Frontal cortex (tissue), 4 donors: ENCODE results near the gene CTSA. TPM values are rescaled to one million over a fixed set of nuclear protein-coding genes. Genes with fewer than 3 reads are reported as not detected.
"Not testable (repeated sequence)": the region's sequence is repeated elsewhere in the genome, so short reads cannot be mapped to it uniquely, and the experiment has no call there.

Source experiments
- DNase-seq, 2 donors: peaks; one replicate each; pipeline ENCODE4 v3.0.0; 2012; ENCODE audit warnings: low spot score in 2 of 2
- FAIRE-seq: peaks from 2 replicates; lab custom pipeline; 2012; peaks lifted over from hg19 to GRCh38; lab: Jason Lieb, UNC
- total RNA-seq: library from RNA; depleted of rRNA; stranded (reverse); fragments of >200 nt; gene quantifications from one replicate; pipeline ENCODE4 v1.2.3, GENCODE V29; 2014
- donor health status: control.
- donor health status: control.
- donor health status: control.

CTSA gene
- total RNA-seq, 1 donor from 2014 or later = 14.7 TPM

DNA sequence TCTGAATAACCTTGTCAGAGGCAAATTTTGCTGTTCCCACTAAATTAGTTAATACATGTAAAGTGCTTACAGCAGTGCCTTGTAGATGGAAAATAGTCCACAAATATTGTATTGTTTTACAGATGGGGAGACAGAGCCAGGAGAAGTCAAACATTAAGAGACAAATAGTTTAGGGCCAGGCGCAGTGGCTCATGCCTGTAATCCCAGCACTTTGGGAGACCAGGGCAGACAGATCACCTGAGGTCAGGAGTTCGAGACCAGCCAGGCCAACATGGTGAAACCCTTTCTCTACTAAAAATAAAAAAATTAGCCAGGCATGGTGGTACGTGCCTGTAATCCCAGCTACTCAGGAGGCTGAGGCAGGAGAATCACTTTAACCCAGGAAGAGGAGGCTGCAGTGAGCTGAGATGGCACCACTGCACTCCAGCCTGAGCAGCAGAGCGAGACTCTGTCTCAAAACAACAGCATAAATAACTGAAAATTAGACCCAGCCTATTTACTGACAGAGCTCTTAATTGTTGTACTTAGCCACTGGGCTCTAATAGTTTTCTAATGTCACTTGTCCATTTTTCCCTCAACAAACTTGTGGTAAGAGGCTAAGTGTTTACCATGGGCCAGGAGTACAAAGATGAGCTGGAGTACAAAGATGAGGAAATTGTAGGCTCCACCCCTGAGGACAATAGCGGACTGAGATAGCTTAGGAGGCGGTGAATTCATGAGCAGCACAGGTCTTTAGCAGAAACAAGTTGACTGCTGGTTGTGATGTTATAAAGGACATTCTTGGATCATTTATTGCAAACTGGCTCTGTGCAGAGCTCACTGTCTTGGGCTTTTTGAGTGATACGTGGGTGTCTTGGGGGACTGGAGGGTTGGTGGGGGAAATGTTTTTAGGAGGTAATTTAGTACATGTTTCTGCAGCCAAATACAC, 27.3 kb upstream of the CTSA start:
- DNase-seq = no peak
- FAIRE-seq = no peak

DNA sequence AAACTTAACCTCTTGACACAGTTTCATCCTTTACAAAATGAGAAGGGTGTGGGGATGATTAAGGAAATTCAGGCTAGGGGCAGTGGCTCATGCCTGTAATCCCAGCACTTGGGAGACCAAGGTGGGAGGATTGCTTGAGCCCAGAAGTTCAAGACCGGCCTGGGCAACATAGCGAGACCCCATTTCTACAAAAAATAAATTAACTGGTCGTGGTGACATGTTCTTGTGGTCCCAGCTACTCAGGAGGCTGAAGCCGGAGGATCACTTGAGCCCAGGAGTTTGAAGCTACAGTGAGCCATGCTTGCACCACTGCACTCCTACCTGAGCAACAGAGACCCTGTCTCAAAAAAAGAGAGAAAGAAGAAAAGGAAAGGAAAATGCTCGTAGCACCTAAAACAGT, 24.7 kb upstream of the CTSA start:
- DNase-seq = no peak
- no peak for FAIRE-seq

DNA sequence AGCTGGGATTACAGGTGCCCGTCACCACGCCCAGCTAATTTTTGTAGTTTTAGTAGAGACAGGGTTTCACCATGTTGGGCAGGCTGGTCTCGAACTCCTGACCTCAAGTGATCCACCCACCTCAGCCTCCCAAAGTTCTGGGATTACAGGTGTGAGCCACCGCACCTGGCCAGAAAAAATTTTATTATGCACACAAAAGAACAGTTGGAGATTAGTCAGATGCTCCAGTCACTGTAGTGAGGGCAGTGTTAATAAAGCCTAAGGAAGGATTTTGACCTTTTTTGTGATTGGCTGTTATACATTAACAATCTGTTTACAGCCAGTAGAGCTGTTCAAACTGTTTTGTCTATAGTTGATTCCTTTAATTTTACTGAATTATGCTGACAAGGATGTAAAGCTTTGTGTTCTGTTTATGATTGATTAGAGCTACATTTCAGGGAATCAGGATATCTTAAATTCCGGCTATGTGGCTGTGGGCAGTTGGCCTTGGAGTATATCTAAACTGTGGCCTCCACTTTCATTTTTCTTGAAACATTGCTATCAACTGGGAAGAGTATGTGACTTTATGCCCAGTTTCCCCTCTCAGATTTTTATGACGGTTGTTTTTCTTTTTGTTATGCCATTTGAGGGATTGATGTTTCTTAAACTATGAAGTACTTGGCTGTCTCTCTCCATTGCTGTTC, 23.9 kb upstream of the CTSA start:
- FAIRE-seq = no peak
- no peak for DNase-seq

DNA sequence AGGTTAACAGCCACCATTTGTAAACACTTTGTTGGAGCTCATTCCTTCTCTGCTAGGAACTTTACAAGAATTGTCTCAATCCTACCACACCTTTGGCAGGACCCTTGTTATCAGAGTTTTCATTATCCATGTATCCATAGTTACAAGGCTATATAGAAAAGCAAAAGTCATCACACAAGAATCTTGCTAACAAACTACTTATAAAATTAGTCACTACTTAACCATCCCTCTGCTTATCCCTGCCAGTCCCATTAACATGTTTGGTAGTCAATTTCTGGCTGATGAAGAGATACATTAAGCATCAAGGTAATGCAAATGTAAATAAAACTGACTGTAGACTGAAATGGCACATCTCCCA, 23.3 kb upstream of the CTSA start:
- FAIRE-seq = no peak
- no peak for DNase-seq

DNA sequence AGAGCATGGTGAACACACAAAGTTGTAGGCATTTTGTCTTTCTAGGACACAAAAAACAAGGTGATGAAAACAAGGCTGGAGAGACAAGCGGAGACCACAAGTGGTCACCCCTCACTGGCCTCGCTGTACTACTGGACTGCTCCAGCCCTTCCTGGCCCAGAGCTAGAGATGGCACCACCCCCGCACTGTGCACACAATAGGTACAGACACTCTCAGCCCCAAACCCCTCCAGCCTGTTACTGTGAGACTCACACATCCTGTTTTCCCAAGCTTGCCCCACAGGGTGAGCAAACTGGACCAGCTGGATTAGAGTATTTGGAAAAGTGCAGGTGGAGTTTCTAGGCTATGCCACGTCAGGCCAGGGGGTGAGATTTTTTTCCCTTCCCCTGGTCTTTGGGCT, 18.5 kb upstream of the CTSA start:
- FAIRE-seq = no peak
- DNase-seq = no peak

DNA sequence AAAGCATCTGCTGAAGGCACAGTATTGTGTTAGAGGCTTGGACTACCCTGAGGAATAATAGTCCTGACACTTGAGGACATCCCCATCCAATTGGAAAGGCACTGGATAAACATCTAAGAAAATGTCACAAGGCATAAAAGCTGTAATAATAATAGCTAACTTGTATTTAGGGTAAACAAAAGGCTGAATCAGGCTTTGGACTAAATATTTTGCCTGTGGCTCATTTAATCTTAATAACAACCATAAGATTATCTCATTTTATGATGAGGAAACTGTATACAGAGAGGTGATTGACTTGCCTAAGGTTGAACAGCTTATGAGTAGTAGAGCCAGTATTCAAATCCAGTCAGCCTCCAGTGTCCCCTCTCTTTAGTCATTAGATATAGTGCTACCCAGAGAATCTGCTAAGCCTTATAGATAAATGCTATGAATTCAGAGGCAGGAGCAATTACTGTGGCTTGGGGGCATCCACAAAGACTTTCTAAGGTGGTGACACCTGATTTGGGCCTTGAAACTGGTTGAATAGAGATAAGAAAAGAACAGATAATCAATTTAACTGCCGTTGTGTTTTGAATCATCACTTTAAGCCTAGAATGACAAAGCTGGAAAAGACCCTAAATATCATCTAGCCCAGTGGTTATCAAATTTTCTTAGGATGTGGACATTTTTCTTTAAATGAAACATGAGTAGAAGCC, 17.6 kb upstream of the CTSA start:
- DNase-seq (no peak), FAIRE-seq (no peak)

DNA sequence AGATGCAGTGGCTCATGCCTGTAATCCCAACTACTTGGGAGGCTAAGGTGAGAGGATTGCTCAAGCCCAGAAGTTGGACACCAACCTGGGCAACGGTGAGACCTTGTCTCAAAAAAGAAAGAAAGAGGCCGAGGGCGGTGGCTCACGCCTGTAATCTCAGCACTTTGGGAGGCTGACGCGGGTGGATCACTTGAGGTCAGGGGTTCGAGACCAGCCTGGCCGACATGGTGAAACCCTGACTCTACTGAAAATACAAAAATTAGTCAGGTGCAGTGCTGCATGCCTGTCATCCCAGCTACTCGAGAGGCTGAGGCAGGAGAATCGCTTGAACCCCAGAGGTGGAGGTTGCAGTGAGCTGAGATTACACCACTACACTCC, 17.0 kb upstream of the CTSA start:
- not testable (repeated sequence) for FAIRE-seq, DNase-seq

DNA sequence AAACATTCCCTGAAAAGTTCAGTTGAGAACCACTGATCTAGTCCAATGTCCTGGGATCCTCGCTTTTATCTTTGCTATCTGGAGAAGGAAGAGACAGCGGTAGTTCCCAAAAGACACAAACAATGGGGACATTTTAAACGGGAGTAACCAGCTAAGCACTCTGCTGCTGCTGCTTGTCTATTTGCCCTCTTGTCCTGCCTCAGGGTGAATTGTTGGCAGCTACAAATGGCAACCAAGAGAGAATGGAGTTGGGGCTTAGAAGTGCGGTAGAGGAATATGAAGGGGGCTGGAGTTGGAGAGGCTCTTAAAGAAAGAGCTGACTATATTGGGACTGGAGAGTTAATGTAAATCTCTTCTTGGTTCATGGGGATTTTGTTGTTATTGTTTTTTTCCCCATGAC, 16.6 kb upstream of the CTSA start:
- no peak for FAIRE-seq
- no peak for DNase-seq

DNA sequence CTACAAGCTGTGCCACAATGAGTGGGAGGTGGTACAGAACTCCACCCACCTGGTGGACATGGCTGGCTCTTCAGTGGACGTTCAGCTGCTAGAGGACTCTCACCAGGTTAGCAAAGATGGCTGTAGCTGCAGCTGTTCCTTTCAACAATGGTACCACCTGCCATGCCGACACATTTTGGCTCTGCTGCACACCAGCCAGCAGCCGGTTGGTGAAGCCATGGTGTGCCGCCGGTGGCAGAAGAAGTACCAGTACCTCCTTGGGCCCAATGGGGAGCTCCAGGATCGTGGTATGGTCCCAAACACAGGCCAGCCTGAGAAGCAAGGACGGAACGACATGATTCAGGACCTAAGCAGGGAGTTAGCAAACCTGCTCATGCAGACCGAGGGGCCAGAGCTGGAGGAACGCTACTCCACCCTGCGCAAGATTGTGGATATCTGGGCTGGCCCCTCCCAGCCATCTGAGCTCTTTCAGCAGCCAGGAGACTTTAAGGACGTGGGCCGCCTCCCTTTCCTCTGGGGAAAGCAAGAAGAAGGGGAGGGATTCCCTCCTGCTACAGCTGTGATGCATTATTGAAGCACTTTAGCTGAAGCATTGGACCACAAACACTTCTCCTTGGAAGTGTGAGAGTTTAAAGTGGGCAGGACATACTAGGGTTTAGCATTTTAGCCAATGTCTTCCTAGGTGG, 12.9 kb upstream of the CTSA start:
- DNase-seq (no peak), FAIRE-seq (no peak)

DNA sequence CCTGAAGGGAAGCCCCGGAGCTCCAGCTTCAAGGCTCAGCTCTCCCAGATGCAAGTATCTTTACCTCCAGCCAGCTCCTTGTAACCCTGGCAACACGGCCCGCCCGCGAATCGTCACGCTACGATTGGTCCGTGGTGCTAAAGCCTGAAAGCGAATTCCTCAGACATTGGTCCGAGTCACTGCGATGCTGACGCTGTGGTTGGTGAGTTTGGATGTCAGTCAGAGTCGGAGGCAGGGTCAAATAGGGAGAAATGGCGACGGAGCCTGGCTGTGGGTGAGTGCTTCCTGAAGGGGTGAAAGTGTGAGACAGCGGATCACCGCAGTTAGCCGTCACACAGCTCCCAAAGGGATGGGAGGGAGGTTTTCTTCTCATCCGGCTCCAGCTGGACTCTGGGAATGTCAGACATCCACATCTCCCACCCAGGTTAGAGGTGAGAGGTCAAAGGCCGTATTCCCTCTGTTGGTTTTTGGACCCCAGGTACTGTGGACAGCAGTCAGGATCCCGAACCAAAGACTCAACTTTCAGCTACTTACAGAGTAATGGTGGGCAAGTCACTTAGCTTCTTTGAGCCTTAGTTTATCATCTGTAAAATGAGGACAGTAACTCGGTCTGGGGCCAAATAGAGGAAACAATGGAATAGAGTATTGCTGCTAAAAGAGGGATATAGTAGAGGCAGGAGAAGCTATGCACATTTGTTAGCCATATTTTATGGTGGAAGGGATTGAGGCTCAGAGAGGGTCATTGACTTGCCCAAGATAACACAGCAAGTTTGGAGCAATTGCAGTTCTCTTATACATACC, 9.9 kb upstream of the CTSA start, which contains the start of gene ZSWIM1:
ZSWIM1 (plus strand) TSS at position 240 of the 801 bp plus-strand sequence. CDS start 1,366 bp downstream, outside the sequence.
- peak; percentile 92 for FAIRE-seq
- peak; percentile 85 to 94 for DNase-seq

DNA sequence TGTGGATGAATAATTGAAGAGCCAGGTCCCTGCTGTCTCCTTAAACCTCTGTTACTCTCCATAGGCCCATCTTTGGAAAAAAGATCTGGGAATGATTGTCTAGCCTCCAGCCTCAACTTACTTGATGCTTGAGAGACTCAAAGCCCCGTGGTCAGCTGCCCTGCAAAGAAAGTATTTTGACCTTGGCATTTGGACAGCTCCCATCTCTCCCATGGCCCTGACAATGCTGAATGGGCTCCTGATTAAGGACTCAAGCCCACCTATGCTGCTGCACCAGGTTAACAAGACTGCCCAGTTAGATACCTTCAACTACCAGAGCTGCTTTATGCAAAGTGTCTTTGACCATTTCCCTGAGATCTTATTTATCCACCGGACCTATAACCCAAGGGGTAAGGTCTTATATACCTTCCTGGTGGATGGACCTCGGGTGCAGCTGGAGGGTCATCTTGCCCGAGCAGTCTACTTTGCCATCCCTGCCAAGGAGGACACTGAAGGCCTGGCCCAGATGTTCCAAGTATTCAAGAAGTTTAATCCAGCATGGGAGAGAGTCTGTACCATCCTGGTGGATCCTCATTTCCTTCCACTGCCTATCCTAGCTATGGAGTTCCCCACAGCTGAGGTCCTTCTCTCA, 8.6 kb upstream of the CTSA start:
- DNase-seq (no peak), FAIRE-seq (no peak)

DNA sequence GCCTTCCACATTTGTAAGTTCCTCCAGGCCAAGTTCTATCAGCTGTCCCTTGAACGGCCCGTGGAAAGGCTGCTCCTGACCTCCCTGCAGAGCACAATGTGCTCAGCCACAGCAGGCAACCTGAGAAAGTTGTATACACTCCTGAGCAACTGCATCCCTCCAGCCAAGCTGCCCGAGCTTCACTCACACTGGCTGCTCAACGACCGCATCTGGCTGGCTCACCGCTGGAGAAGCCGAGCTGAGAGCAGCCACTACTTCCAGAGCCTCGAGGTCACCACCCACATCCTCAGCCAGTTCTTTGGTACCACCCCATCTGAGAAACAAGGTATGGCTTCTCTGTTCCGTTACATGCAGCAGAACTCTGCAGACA, 8.1 kb upstream of the CTSA start:
- no peak for DNase-seq
- no peak for FAIRE-seq

DNA sequence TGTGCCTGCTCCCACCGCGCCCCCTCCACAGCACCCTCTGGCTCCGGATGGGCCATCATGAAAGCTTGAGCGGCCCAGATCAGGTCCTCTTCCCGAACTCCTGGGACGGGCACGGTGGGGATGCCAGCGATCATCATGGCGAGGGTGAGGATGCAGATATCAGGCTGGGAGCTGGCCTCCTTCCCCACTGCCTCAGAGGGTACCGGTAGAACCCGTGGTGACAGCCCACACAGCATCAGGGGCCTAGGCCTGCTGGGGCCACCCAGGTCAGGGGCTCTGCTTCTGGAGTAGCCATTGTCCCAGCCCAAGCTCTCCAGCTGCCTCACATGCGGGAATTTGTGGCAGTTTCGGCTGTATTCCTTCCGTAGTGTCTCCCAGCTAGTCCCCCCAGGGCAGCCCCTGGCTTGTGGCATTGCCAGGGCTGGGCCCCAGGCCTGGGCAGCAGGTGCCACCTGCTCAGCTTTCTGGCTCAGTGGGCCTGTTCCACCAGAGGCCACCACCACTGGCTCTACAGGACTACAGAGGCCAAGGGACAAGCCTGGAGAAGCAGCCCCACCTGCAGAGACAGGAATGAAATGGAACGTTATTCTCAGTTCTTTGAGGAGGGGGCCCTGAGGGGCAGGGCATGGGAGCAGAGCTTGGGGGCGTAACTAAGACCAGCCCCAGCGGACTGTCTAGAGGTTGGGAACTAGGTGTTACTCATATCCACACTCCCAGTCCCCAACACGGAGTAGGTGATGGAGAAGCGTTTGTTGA, 4.4 kb upstream of the CTSA start:
- no peak for FAIRE-seq
- DNase-seq = no peak

DNA sequence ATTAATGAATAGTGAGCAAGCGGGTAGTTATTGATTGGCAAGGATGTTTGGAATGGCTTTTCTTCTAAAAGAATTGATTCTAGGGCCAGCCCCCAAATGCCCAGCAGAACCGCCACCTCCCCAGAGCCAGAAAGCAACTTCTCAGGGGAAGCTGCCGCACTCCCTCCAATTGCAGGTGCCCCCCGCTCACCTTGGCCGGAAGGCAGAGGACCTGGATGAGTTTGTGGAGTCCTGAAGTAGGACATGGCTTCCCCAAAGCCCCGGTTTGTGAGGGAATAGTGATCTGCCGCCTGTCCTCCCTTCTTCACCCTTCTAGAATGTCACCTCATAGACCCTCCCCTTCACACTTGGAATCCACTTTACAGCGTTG, 3.8 kb upstream of the CTSA start, which contains the start of gene SPATA25:
SPATA25 (minus strand) TSS at position 277 of the 370 bp plus-strand sequence; CDS start at position 245, 32 bp downstream.
- DNase-seq (no peak), FAIRE-seq (no peak)

DNA sequence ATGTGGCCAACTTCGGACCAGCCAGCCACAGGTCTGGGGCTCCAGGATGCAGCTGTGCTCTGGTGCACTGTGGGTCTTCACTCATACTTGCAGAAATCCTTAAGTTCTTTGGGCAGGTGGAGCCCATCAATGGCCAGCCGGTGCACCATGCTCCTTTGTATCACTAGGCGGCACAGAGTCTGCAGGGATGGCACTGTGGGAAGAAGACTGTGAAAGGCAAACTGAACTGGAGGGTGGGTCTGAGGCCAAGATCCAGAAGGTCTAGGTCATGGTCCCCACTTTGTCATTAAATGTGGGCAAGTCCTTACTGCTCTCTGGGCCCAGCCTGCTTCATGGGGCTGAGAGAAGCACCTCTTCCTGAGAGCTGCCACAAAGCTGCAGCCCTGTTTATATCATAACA, 2.5 kb upstream of the CTSA start:
- FAIRE-seq (no peak), DNase-seq (no peak)

DNA sequence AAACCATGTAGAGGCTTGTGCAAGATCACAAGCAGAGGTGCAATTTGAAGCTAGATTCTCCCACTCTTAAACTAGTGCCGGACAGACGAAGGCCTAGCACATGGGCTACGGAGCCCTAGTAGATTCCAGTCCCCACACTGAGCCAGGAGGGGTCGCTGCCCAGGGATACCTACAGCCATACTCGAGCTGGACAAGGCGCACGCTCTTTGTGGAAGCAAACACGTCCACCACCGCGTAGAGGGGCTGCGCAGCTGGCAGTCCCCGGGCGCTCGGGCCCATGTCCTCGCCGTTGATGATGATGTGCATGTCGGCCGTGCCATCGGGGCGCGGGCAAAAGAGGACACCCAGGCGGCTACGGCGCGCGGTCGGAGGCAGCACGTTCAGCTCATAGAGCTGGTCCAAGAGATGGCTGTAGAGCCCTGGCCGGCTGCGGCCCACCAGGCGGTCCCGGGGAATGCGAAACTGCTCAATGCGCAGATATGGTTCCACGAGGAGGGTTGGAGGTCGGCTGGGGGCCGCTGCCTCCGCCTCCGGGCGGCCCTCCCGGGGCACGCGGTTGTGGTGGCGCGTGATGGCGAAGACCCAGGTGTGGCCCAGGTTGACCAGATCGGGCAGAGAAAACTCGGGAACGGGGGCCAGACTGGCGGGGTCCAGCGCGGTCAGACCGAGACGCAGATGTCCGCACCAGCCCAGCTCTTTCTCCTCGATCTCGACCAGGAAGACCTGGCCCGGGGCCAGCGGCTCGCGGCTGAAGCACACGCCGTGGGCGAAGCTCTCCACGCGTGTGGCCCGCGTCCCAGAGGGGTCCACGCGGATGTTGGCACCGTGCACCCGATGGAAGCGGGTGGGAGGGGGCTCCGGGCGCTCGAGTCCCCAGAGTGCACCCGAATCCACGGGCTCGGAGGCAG, 804 bp upstream of the CTSA start:
- no peak for FAIRE-seq
- DNase-seq = peak; percentile 66 to 69
